Thoracic aorta (tissue), 2 donors: Measurements from ENCODE around the gene DEPDC1B. TPM values are rescaled to one million over a fixed set of nuclear protein-coding genes. Genes with fewer than 3 reads are reported as not detected.
"Not testable (repeated sequence)": the region's sequence is repeated elsewhere in the genome, so short reads cannot be mapped to it uniquely, and the experiment has no call there.

Source experiments
- ATAC-seq: fragments of 150-250 bp; one replicate; pipeline ENCODE4 v1.8.0; 2017; ENCODE audit warnings: low read depth; ENCODE audit not compliant: insufficient number of reproducible peaks, low FRiP score
- DNase-seq: peaks from one replicate; pipeline ENCODE4 v3.0.0-alpha.2; 2020; ENCODE audit warnings: low spot score
- H3K27ac ChIP-seq, 2 donors: fragments of 200-600 bp; sonication (generic); 1 replicate in 1 of 2; 2 replicates in 1 of 2; pipeline ENCODE4 v1.5.1; 2016; ENCODE audit warnings: mild to moderate bottlenecking in 2 of 2, moderate library complexity in 2 of 2
- H3K27me3 ChIP-seq: fragments of 200-600 bp; sonication (generic); replicated peaks from 2 replicates; pipeline ENCODE4 v1.6.0; 2016; ENCODE audit warnings: mild to moderate bottlenecking; ENCODE audit not compliant: insufficient read depth
- H3K36me3 ChIP-seq: fragments of 200-600 bp; sonication (generic); one replicate; pipeline ENCODE4 v1.5.1; 2016
- H3K4me1 ChIP-seq, 2 donors: fragments of 200-600 bp; sonication (generic); 1 replicate in 1 of 2; 2 replicates in 1 of 2; pipeline versions ENCODE4 v1.5.1 to v1.6.0; 2016; ENCODE audit warnings: low read depth in 2 of 2, mild to moderate bottlenecking in 1 of 2; ENCODE audit not compliant: control insufficient read depth in 1 of 2
- H3K4me3 ChIP-seq: fragments of 200-600 bp; sonication (generic); 2 replicates; pipeline ENCODE4 v1.5.1; 2016; ENCODE audit warnings: mild to moderate bottlenecking
- H3K9me3 ChIP-seq: fragments of 200-600 bp; sonication (generic); 2 replicates; pipeline ENCODE4 v1.5.1; 2016
- CTCF ChIP-seq: fragments of 200-600 bp; sonication (generic); IDR thresholded peaks from one replicate; pipeline ENCODE4 v1.5.1; 2019; ENCODE audit warnings: antibody characterized with exemption
- total RNA-seq, 2 donors: library from RNA; depleted of rRNA; stranded (reverse); fragments of >200 nt; gene quantifications; one replicate each; pipeline versions ENCODE4 v1.1.0 to v1.2.3, GENCODE V29; 2016

Gene DEPDC1B
- total RNA-seq, 2 donors from 2014 or later, result not detected

- no peaks in the 10 kb centered on the region for H3K9me3 ChIP-seq
- no peaks in the 10 kb centered on the region for H3K27me3 ChIP-seq
- TF ChIP-seq CTCF, result no peak
- no peak overlapping the region for H3K27ac ChIP-seq
- no peak for ATAC-seq
- H3K36me3 ChIP-seq, result no peaks in the 10 kb centered on the region
- H3K4me3 ChIP-seq, result no peak overlapping the region
- H3K4me1 ChIP-seq, result no peaks in the 10 kb centered on the region
- no peak for DNase-seq
Observed at GRCh38 chr5:60685028-60685427, 14.9 kb downstream of the DEPDC1B start.

- not testable (repeated sequence) for DNase-seq, ATAC-seq
Observed at GRCh38 chr5:60682007-60682406, 18.0 kb downstream of the DEPDC1B start.

GRCh38 chr5:60679816-60680215 is 20.1 kb downstream of the DEPDC1B start:
- H3K9me3 ChIP-seq, result no peaks in the 10 kb centered on the region
- H3K4me1 ChIP-seq, result no peaks in the 10 kb centered on the region
- no peaks in the 10 kb centered on the region for H3K36me3 ChIP-seq
- TF ChIP-seq CTCF, result no peak
- no peaks in the 10 kb centered on the region for H3K27me3 ChIP-seq
- no peak overlapping the region for H3K27ac ChIP-seq
- ATAC-seq (no peak), DNase-seq (no peak)
- no peak overlapping the region for H3K4me3 ChIP-seq

More at GRCh38 chr5:60682007-60682406, 18.0 kb downstream of the DEPDC1B start:
- H3K9me3 ChIP-seq, H3K4me3 ChIP-seq, H3K36me3 ChIP-seq, H3K27ac ChIP-seq, H3K4me1 ChIP-seq, H3K27me3 ChIP-seq: not testable (repeated sequence)

GRCh38 chr5:60677850-60678664 is 21.9 kb downstream of the DEPDC1B start:
- TF ChIP-seq CTCF, result peak; percentile 40
- Histone ChIP-seq H3K4me1 (no peaks in the 10 kb centered on the region), H3K27ac (no peak overlapping the region), H3K4me3 (no peak overlapping the region), H3K27me3 (no peaks in the 10 kb centered on the region), H3K9me3 (no peaks in the 10 kb centered on the region), H3K36me3 (no peaks in the 10 kb centered on the region)
- DNase-seq (no peak), ATAC-seq (no peak)

GRCh38 chr5:60675286-60675685 is 24.7 kb downstream of the DEPDC1B start:
- Histone ChIP-seq H3K27me3 (no peaks in the 10 kb centered on the region), H3K27ac (no peak overlapping the region), H3K4me1 (no peaks in the 10 kb centered on the region), H3K9me3 (no peaks in the 10 kb centered on the region), H3K4me3 (no peak overlapping the region), H3K36me3 (no peaks in the 10 kb centered on the region)
- ATAC-seq, result no peak
- no peak for DNase-seq
- TF ChIP-seq CTCF, result no peak
